ENCODE results near the gene MYRIP.

MYRIP gene

DNA sequence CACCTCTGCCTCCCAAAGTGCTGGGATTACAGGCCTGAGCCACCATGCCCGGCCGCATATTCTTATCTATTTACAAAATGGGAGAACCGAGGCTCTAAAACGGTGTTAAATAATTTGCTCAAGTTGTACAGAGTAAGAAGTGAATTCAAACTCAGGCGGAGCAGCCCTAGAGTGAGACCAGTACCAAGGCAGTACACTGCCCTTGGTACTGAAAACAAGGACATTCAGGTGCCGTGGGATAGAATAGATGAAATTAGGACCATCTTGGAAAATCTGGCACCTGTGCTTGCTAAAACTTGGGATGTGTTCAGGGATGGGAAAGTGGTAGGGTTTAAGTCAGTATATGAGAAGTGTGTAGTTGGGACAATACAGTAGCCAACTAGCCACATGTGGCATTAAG is 100.7 kb downstream of the MYRIP start:
- no peak for DNase-seq

- DNase-seq: no peak
These were observed 101.5 kb downstream of the MYRIP start for GRCh38 chr3:39910826-39911464.

GRCh38 chr3:39911465-39912309 is 102.3 kb downstream of the MYRIP start:
- no peak for DNase-seq

DNA sequence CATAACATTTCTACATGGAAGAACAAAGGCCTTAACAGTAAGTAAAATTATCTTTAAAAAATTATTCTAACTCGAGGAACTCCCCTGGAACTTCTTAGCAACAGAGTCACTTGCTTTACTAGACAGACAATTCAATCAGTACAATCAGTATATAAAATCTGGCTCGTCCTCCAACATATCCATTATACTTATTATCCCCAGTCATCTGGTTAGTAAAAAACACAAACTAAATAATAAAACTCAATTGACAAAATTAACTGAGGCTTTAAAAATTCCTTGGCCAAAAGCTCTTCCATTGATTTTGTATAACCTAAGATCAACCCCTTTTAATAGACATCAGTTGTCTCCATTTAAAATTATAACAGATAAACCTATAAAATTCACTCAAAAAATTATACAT is 105.6 kb downstream of the MYRIP start:
- DNase-seq: no peak

DNA sequence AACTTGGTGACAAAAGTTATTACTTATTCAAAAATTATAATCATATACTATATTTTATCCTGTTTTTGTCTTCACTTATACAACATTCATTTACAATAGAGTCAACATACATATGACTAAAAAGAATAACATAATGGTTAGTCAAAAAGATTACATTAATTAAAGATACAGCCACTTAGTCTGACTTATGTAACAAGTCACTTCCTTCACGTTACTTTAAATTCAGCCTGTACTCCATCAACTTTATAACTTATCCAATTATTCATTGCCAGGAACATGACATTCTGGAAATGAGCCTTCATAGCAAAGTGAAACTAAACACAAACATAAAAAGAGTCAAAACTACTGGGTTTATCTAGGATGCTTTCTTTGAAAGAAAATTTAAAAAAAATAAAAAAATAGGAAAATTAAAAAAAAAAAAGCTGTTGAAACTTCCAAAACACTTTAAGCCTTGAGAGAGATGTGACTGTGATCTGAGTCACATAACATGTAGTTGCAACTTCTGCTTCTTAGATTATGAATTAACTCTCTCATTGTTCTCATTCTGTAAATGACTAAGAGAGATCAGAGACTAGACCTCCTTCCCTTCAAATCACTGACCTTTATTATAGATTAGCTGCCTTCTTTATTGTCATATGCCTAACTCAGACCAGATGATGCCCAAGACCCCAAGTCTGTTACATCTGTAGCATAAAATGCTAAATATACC is 107.8 kb downstream of the MYRIP start:
- no peak for DNase-seq

GRCh38 chr3:39919281-39919680 is 109.9 kb downstream of the MYRIP start:
- no peak for DNase-seq

DNA sequence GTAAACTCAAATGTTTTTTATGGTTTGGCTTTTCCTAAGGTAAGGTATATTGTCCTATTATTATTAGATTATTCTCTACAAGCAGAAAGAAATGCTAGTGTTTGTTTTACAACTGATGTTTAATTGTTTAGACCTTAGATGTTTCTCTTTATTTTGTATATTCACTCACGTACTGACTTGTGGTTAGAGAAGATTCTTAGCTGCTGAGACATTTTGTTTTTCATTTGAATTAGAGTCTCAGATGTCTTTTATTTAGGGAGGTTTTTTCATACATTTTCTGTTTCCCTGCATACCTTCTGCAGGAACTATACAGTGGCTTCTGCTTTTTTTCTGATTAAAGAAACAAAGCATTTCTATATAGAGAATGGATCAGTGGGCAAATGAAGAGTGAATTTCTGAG is 110.9 kb downstream of the MYRIP start:
- DNase-seq: no peak

DNA sequence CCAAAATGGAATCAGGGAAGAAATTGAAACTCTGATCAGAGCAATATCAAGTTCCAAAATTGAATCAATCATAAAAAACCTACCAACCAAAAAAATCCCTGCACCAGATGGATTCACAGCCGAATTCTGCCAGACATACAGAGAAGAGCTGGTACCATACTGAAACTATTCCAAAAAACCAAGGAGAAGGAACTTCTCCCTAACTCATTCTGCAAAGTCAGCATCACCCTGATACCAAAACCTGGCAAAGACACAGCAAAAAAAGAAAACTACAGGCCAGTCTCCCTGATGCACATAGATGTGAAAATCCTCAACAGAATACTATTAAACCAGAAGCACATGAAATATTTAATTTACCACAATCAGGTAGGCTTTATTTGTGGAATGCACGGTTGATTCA is 118.1 kb downstream of the MYRIP start:
- DNase-seq: no peak

GRCh38 chr3:39933986-39934693 is 124.7 kb downstream of the MYRIP start:
- DNase-seq: no peak

DNA sequence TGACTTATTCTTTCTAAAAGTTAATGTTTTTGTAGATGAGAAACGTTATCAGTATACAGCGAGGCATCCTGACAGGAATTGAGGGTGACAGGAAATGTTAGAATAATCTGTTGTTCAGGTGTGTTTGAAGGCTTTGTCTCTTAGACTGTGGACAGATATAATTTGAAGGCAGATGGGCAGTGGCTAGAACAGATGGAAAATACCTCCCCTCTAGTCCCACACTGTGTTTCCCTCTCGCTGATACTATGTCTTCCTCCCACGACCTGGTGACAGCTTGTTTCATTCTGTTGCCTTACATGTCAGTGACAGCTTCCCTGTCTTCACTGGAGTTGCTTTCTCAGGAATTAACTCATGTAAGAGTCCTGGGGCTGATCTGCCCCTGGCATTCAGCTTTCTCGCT is 125.3 kb downstream of the MYRIP start:
- no peak for DNase-seq

DNA sequence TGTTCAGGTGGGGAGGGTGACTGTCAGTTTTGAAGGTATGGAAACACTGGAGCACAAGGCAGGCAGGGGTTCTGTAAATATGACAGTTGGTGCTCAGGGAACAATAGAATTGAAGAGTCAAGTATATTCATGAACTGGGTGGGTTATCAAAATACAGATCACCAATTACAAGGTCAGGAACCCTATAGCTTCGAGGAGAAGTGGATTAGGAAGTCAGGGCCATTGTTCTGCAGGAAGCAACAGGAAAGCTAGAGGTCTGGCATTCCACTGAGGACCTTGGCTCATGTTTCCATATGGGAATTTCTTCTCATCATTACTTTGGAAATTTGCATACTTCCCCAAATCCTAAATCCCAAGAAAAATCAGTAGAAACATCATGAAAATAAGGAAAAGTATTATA is 125.9 kb downstream of the MYRIP start:
- DNase-seq: no peak

GRCh38 chr3:39936848-39937247 is 127.4 kb downstream of the MYRIP start:
- no peak for DNase-seq

GRCh38 chr3:39937315-39937714 is 127.9 kb downstream of the MYRIP start:
- no peak for DNase-seq

DNA sequence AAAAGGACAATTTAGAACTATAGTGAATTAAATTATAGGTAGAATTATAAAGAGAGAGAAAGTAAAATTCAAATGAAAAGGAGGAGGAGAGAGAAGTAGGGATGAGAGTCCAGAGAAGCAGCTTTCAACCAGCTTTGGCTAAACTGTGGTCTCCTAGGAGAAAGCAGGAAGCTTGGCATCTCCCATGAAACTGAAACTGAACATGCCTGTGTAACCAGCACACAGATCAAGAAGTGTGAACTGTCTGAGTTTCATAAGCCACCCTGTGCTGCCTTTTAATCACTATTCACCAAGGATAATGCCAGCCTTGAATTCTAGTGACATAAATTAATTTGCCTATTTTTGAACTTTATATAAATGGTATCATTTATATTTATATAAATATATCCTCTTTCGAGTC is 128.5 kb downstream of the MYRIP start:
- DNase-seq: no peak

- no peak for DNase-seq
These were observed 132.5 kb downstream of the MYRIP start for GRCh38 chr3:39941931-39942330.

- DNase-seq: no peak
These were observed 151.2 kb downstream of the MYRIP start for GRCh38 chr3:39960515-39961191.

DNA sequence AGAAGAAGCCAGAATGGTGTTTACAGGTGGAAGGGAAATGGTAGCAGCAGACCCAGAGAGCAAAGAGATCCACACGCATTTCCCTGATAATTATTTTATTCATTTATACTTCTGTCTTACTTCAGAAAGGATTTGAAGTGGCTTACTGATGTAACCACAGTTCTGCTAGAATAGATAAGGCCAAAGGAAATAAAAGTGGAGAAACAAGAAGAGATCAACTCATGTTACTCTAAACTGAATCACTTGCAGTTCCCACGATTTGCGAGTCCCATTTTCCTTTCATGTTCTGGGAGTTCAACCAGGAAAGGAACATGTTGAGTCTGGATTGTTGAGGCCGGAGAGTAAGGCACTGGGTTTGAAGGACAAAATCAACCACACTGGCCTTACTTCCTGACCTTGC is 151.8 kb downstream of the MYRIP start:
- DNase-seq: no peak

DNA sequence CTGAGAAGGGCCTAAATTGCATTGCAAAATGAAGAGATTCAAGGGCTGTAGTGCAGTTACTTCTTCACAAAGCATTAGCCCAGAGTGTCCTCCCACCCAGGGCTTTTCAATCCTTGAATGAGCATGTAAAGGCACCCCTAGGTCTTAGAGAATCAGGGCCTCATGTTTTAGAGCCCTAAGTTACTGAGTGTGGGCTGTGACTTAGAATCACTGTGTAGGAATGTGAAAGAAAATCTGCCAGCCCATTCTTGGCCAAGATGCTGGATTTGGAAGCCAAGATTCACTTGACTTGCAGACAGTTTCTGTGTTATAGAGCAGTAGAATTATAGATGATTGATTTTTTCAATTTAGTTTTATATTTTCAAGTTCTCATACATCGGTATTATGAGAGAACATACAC is 153.2 kb downstream of the MYRIP start:
- no peak for DNase-seq

DNA sequence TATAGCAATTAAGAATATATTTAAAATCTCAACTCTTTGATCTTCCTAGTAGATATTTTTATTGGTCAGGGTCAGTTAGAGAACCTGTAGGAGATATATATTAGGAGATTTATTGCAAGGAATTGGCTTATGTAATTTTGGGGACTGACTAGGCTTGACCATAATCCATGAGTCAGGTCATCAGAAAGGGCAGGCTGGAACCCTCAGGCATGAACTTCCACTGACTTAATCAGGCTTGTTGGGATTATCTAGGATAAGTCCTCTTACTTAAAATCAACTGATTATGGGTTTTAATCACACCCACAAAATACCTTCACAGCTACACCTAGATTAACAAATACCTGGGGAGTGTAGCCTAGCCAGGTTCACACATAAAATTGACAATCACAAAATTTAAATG is 156.1 kb downstream of the MYRIP start:
- no peak for DNase-seq

- no peak for DNase-seq
These were observed 156.6 kb downstream of the MYRIP start for GRCh38 chr3:39965997-39966396.

GRCh38 chr3:39970982-39971381 is 161.6 kb downstream of the MYRIP start:
- no peak for DNase-seq

DNA sequence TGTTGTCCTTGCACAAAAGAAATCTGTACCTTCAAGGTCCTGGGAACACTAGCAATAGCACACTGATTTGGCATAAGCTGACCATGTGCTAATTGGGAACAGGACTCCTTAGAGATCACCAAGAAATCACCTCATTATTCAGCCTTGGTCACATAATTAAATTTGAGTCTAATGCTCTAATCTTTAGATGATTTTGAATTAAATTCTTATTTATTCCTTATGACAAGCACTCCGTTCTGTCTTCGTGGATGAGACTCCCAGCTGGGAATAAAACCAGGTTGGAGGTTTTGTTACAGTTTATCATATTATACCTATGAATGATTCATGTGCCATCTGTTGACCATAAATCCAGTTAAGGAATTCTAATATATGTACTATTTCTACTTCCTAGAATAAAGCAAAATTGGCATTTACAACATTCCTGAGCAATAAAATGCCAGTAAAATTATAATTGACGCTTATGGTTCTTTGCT is 162.2 kb downstream of the MYRIP start:
- DNase-seq: no peak

- no peak for DNase-seq
These were observed 163.1 kb downstream of the MYRIP start for GRCh38 chr3:39972508-39972907.

Measured in CD4-positive, alpha-beta T cell treated with Interleukin-12 subunit alpha and Interleukin-12 subunit beta, for 1 hour (primary cell).